CD4-positive, alpha-beta T cell treated with Interleukin-10 for 1 hour (primary cell): Measurements from ENCODE around the gene NCAPD3.
"Not testable (repeated sequence)": the region's sequence is repeated elsewhere in the genome, so short reads cannot be mapped to it uniquely, and the experiment has no call there.

Experiments
- DNase-seq: peaks from one replicate; pipeline ENCODE4 v3.0.0-alpha.2; 2020

NCAPD3 gene

GRCh38 chr11:134120921-134121526 is 102.7 kb downstream of the NCAPD3 start:
- no peak for DNase-seq

DNA sequence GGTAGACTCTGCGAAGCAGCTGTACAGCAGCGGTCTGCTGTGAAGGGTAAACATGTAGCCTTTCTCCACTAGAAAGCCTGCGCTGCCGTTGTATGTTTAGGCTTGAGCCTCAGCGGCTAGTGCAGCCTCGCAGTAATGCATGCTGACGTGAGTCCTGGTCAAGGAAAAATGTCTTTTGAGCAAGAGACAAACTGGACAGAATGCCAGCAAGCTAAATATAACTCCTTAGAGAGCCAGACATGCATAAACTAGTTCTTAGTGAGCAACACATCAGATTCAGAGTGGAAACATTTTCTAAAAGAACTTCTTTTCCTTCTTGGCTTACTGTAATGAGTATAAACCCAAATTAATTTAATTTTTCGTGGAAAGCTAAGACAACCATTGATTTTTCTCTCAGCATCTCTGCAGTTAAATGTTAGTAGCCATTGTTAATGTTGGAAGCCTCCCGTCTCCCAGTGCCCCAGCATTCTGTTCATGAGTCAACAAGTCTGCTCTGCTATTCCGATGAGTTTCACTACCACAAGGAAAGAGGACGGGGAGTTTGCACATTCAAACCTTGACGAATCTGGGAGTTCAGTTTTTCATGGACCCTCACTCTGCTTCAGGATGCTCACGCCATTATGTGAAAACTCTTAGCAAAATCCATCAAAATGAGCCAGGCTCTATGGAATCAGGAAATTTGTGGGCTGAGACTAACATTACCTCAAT is 103.5 kb downstream of the NCAPD3 start:
- DNase-seq, result no peak

GRCh38 chr11:134119094-134119493 is 104.7 kb downstream of the NCAPD3 start:
- DNase-seq, result no peak

GRCh38 chr11:134118006-134118405 is 105.8 kb downstream of the NCAPD3 start:
- no peak for DNase-seq

DNA sequence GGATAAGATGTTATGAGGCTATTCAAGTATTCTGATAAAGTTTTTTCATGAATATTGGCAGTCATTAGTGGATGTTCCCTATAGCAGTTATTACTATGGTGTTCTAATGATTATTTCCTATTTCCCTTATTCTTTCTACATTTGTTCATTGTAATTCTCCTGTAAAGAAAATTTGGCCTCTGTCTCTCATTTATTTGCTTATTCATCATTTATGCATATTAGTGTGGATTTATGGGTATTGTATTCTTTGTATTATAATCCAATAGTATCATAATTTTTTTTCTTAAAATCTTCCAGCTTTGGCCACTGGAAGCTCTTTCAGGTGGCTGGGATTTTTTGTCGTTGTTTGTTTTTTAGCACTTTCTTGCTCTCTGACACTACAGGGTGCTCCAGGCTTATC is 107.6 kb downstream of the NCAPD3 start:
- DNase-seq, result no peak

DNA sequence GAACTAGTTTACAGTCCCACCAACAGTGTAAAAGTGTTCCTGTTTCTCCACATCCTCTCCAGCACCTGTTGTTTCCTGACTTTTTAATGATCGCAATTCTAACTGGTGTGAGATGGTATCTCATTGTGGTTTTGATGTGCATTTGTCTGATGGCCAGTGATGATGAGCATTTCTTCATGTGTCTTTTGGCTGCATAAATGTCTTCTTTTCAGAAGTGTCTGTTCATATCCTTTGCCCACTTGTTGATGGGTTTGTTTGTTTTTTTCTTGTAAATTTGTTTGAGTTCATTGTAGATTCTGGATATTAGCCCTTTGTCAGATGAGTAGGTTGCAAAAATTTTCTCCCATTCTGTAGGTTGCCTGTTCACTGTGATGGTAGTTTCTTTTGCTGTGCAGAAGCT is 110.0 kb downstream of the NCAPD3 start:
- not testable (repeated sequence) for DNase-seq

GRCh38 chr11:134110252-134110815 is 113.4 kb downstream of the NCAPD3 start:
- DNase-seq, result no peak
